Measurements from ENCODE around the gene SLC66A3.
"Not testable (repeated sequence)": the region's sequence is repeated elsewhere in the genome, so short reads cannot be mapped to it uniquely, and the experiment has no call there.

The SLC66A3 gene

DNA sequence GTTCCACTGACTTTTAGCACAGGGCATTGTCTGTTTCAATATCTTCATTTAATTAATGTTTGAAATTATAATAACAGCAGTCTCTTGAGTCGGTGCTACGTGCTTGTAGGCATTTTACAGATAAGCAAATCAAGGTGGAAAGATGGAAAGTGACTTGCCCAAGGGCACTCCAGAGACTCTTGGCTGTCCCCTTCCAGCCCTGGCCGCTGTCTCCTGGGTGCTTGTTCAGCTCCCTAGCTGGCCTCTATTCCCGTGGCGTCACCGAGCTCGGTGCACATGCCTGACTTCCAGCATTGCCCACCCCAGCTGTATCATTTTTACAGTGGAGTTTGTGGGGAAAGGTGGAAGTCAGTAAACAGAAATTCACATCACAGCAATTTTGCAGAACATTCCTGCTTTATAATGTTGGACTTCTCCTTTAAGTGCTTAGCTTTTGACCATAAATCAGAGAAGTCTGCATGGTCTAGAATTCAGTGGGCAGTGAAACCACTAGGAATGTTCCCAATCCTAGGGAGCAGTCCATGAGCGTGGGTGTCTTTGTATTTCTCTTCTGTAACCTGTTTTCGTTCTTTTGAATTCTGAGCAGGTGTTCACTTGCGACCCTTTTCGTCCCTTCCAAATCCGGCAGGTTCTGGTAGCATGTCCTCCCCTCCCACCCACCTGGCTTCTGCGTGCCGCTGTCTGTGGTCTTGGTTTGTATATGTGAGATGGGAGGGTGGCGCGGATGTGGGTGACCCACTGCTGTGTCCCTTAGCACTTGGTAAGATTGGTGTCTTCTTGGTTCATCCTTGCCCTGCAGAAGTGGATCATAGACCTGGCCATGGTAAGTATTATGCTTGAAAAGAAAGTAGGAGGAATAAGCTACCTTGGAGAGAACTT is 8.4 kb downstream of the SLC66A3 start:
- DNase-seq (ENCODE audit: low read depth in 2 of 2) = no peak

DNA sequence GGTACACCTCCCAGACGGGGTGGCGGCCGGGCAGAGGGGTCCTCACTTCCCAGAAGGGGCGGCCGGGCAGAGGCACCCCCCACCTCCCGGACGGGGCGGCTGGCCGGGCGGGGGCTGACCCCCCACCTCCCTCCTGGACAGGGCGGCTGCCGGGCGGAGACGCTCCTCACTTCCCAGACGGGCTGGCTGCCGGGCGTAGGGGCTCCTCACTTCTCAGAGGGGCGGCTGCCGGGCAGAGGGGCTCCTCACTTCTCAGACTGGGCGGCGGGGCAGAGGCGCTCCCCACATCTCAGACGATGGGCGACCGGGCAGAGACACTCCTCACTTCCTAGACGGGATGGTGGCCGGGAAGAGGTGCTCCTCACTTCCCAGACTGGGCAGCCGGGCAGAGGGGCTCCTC is 9.8 kb downstream of the SLC66A3 start:
- not testable (repeated sequence) for DNase-seq (ENCODE audit: low read depth in 2 of 2)

DNA sequence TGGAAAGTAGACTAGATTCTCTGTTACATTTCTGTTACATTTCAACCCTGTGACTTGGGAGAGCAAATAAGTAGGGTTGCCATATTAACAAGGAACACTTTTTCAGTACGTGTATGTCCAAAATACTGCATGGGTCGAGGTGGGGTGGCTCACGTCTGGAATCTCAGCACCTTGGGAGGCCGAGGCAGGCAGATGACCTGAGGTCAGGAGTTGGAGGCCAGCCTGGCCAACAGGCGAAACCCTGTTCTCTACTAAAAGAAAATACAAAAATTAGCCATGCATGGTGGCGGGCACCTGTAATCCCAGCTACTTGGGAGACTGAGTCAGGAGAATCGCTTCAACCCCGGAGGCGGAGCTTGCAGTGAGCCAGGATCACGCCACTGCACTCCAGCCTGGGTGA is 11.2 kb downstream of the SLC66A3 start:
- DNase-seq (ENCODE audit: low read depth in 2 of 2) = no peak

DNA sequence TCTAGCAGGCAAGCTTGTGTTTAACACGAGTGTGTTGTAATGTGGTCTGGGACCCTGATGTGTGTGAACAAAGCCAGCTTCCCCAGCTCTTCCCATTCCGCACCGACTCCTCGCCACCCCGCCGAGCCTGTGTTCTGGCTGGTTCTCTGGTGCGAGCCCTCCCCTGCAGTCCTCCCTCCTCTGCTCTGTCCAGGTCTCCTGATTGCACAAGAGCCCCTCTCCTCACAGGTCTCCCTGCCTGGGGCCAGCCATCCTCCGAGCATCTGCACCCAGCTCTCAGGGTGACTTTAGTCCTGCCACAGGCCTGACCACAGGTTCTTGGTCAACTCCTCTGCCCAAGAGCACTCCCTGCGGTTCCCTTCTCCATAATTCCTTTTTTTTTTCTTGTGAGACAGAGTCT is 13.2 kb downstream of the SLC66A3 start:
- no peak for DNase-seq (ENCODE audit: low read depth in 2 of 2)

DNA sequence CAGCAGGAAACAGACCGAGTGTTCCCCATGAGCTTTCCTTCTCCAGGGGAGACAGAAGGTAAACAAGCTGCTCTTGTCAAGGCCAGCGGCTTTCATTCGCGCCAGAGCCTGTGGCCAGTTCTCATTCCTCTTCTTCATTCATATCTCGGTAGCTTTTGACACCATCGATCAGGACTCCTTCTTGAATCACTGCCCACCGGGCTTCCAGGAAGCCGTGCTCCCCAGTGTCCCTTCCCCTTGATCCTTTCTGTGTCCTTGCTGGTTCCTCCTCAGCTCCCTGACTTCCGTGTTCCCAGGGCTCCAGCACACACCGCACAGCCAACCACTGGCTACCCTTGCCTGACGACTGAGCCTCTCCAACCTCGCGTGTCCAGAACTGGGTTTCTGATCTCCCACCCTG is 14.1 kb downstream of the SLC66A3 start:
- DNase-seq (ENCODE audit: low read depth in 2 of 2) = no peak

DNA sequence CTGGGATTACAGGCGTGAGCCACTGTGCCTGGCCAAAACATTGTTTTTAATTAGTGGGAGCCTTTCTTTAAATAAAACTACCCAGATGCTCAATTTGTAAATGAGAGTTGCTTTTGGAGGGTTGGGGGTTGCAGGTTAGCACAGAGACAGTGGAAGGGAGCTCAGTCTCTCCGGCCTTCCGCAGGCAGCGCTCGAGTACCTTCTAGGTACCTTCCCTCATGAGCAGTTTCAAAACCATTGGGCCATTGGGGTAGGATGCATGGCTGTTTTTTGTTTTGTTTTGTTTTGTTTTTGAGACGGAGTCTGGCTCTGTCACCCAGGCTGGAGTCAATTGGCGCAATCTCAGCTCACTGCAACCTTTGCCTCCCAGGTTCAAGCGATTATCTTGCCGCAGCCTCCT is 19.0 kb downstream of the SLC66A3 start:
- no peak for DNase-seq (ENCODE audit: low read depth in 2 of 2)

DNA sequence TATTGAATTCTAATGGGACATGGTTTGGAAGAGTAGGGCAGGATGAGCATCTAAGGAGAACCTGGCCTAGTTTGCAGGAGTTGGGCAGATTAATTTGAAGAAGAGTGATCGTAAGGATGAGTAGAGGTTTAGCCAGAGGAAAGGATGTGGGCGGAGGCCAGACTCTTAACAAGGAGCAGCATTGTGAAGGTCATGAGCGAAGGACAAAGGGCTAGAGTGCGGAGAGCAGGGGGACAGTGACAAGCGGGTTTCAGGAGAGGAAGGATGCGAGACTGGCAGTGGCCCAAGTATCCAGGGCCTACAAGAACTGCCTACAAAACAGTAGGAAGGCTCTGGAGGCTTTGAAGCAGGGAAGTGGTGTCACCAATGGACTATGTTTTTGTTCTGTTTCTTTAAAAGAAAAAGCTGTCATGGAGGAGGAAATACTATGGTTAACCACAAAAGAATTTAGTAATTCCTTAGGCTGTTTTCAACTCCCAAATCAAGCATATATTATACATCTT is 20.1 kb downstream of the SLC66A3 start:
- no peak for DNase-seq (ENCODE audit: low read depth in 2 of 2)

DNA sequence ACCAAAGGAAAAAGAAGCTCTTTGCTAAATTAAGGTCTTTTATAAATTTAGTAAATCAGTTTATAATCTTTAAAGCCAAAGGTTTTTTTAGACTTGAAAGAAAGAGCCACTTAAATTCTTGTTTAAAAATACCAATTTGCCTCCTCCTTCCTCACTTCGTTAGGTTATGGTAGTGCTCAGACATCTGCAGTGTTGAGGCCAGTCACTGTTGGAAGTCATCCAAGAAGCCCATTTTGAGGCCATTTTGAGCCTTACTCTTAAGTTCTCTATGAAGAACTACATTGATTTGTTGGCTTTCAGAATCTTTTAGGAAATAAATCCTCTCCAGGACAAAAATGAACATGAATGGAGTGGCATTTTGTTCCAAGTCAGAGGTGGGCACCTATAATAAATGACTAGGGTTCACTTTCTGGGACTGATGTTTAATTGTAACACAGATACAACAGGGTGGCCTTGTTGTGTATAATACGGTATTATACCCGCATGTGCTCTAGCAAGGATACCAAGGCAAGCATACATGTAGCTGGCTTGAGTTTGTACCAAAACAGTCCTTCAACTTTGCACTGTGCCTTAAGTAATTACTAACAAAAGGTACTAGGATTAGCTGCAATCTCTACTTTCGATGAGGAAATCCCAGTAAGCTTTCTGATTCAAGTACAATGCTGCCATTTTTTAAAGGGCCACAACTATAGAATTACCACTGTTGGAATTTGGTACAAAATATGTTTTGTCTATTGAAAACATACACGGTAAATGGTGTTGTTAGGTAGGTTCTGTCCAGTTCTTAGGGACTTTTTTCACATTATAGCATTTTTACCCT is 22.8 kb downstream of the SLC66A3 start:
- no peak for DNase-seq (ENCODE audit: low read depth in 2 of 2)

DNA sequence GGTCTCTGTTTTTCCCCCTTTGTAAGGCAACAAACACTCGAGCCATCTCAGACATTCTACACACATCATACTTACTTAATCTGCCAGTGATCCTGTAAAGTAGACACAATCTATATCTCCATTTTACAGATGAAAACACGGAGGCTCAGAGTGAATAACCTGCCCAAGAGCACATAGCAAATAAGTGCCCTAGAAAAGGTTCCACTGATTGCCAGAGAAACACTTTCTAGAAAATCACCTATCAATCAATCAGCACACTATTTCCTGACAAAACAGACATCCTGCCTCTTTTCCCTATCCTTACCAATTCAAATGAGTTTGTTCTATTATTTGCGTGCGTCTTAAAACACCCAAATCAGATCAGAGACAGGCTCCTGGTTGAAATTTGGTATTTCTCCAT is 23.9 kb downstream of the SLC66A3 start:
- DNase-seq (ENCODE audit: low read depth in 2 of 2) = no peak

DNA sequence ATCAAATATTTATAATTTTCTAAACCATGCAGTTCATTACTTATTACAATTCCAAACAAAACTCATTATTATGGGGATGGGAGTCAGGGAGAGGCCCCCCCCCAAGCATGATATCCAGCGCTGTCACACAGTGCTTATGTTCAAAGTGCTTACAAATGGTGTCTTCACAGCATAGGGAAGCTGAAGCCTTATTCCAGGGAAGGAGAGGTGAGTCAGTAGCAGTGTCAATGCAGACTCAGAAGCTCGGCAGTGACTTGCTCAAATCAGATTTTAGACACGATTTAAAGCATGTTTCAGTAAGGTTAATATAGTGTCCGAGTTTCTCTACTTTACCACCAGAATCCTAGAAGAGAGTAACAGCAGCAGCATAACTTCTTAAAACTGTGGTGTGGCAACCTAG is 24.6 kb downstream of the SLC66A3 start:
- DNase-seq (ENCODE audit: low read depth in 2 of 2) = no peak

DNA sequence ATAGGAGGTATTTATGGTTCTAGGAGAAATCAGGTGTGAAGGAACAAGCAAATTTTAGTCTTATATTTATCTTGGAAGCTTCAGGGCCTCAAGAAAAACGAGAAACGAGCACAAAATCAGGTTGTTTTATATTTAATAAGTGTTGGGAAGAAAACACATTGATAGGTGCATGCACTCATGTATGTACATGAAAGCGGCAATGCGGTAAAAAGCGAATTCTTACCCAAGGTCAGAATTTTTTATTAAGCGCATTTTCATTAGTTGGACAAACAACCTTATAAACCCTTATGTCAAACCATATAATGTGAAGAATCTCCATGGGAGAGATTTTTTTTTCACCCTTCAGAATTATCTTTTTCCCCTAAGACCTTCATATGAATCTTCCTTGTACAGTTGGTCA is 25.4 kb downstream of the SLC66A3 start:
- DNase-seq (ENCODE audit: low read depth in 2 of 2) = no peak

DNA sequence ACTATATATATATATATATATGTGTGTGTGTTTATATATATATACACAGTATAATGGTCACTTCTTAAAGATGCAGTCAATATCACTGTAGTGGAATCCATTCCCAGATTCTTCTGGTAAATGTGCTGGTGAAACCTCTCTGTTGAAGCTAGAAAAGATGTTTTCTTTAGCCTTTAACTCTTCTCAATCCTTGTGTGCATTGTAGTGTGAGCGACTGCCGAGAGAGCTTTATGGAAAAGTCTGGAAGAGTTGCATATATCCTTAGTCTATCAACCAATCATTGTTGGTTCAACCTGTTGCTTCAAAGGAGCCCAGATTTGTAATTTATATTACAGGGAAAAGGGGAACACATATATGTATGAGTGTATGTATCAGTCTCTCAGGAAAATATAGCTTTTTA is 27.7 kb downstream of the SLC66A3 start:
- DNase-seq (ENCODE audit: low read depth in 2 of 2) = no peak

DNA sequence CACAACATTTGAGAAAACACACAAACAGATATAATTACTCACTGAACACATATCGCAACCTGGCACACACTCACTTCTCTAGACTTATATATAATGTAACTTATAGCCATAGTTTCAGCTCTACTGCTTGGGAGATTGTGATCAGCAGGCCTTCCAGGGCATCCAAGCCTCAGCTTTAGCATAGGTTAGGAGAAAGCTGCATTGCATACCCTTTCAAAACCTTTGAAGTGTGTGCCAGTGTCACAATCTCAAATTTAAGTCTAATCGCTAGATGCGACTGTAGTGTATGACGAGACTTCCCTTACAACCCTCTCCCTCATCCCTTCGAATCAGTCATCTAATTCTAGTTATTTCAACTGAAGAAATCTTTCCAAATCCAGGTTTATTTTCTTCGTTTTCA is 30.9 kb downstream of the SLC66A3 start:
- no peak for DNase-seq (ENCODE audit: low read depth in 2 of 2)

DNA sequence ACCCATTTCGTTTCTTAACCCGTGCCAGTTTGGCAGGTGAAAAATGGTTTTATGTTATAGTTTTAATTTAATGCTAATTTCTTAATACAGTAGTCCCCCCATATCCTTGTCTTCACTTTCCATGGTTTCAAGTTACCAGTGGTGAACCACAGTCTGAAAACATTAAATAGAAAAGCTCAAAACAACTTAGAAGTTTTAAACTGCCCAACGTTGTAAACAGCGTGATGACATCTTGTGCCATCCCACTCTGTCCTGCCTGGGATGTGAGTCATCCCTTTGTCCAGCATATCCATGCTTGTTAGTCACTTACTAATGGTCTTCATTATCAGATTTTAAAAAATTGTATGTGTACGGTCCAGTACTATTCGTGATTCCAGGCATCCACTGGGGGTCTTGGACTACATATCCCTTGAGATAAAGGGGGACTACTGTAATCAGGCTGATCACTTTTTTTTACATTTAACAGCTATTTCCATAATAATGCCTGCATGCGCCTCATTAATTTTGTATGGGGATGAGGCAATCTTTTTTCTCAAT is 31.9 kb downstream of the SLC66A3 start:
- DNase-seq (ENCODE audit: low read depth in 2 of 2) = no peak

DNA sequence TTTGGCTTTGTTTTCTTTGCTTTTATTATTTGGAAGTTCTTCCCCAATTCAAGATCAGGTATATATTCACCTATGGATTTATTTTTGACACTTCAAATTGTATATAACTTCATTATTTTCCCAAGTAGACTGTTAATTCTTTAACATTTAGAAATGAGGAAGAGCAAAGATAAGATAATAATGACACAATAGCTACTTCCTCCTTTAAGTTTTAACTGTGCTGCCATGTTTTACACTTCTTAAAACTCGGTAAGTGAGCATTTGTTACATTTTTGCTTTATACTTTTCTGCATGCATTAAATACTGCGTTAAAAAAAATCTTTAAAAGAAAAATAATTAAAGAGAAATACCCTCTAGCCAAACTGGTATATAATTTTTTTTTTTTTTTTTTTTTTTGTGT is 32.5 kb downstream of the SLC66A3 start:
- no peak for DNase-seq (ENCODE audit: low read depth in 2 of 2)

DNA sequence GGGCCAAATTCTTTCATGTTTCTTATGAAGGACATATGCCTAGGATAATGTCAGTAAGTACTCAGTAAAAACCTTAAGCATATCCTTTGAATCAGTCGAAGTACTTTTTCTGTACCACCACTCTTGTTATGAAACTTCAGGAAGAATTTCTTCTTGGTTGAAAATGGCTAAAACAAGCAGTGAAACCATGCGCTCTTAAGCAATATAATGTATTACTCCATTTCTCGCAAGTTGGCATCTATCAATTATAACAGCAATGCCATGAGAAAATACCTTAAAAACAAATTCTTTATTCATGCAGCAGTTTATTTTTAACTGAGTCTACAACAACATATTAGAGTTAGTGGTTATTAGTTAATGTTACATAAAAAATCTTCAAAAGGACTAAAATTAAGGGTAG is 41.0 kb downstream of the SLC66A3 start:
- no peak for DNase-seq (ENCODE audit: low read depth in 2 of 2)

DNA sequence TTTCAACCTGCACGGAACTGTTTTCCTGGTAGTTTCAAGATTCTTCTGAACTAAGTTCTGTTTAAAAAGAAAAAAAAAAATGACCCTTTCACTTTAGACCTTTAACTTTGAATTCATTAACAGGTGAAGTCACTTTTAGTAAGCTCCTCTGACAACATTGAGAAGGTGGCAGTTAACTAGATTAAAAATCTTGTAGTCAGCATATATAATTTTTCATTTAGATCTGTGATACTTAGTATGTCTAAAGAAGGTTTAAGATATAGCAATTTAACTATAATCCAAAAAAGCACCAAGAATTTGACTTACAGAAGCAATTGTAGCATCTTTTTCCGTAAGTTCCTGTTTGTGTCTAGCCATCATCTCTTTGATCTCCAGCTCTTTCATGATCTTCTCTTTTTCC is 45.4 kb downstream of the SLC66A3 start:
- DNase-seq (ENCODE audit: low read depth in 2 of 2) = no peak

DNA sequence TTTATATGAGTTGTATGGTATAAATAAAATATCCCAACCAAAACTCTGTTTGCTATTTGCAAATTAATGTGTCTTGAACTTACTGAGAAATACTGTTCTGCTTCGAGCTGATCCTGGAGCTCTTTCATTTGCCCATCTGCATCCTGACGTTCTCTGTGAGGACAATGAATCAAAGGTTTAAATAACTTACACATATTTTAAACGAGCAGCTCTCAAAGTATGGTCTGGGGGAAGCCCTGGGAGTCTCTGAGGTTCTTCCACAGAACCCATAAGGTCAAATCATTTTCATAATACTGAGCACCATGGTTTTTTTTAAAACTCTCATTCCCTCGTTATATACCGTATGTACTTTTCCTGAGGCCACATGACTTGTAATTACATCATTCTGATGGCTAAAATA is 46.7 kb downstream of the SLC66A3 start:
- no peak for DNase-seq (ENCODE audit: low read depth in 2 of 2)

DNA sequence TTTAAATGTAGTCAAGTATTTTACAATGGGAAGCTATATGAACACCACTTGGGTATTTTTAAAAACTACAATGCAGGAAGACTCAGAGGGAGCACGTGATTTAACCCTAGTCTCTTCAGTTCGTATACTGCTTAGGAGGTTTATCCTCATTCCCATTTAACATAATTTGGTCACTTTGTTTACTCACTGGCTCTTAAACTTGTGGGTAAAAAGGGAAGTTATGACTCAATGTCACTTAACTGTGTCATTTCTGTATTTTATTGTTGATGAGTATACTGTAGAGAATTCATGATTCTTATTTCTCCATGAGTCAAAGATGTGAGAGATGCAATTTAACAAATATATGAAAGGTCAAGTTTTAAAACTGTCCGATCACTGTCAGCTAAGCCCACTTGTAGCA is 48.2 kb downstream of the SLC66A3 start:
- DNase-seq (ENCODE audit: low read depth in 2 of 2) = no peak

DNA sequence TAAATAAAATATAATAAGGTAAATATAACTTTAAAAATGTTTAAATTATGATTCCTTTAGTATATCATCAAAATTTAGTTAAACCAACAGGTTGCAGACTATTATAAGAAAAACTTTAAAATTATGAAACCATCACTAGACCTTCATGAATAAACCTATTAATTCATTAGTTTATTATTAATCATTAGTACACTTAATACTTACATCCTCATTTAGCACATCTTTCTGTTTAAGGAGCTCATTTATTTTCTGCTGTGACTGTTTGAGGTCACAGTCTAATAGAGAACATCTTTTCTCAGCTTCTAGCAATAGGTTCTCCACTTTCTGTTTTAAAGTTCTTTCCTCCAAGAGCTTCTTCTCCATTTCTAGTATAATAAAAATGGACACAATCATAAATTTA is 52.8 kb downstream of the SLC66A3 start:
- DNase-seq (ENCODE audit: low read depth in 2 of 2) = no peak

DNA sequence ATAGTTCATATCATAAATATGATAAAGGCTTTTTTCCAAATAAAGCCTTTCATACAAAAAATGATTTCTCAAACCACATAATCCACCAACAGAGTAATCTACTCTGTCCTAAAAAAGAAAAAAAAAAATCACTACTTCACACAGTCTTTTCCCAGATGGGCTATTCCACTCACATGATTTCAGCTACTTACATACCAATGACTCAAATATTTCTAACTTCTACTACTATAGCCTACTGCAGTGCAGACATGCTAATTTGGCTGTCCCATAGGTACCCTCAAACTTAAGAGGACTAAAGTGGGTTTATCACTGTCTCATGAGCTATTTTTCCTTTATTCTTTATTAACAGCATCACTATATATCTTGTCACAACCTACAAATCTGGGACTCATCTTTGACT is 57.4 kb downstream of the SLC66A3 start:
- DNase-seq (ENCODE audit: low read depth in 2 of 2) = no peak

DNA sequence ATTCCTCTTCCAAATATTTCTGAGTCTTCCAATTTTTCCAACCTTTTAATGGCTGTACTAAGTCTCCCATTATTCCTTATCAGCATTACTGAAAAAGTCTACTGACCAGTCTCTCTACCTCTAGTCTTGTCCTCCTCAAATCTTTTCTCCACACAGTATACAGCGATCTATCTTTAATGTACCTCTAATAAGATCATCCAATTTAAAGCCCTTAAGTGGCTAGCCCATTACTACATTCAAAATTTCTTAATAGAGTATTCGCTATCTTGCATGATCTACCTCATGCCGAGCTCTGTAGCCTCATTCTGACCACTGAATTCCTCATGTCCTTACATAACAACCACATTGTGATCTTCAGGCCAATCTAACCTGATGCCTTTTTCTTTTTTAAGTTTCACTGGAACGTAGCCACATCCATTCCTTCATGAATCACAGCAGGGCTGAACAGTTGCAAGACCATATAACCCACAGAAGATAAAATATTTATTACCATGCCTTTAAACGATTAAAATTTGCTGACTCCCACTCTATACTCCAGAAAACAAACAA is 57.9 kb downstream of the SLC66A3 start:
- DNase-seq (ENCODE audit: low read depth in 2 of 2) = no peak
